Activated CD8-positive, alpha-beta T cell treated with anti-CD3 and anti-CD28 coated beads for 36 hours (primary cell): Measurements from ENCODE around the gene DLX1. TPM values are rescaled to one million over a fixed set of nuclear protein-coding genes. Genes with fewer than 3 reads are reported as not detected.

Experiments used
- ATAC-seq: fragments of 200-7000 bp; cut with Tn5 transposase; one replicate; pipeline ENCODE4 v1.10.0; 2021; ENCODE audit warnings: mild to moderate bottlenecking, moderate library complexity
- CTCF ChIA-PET: fragments of 350-600 bp; sonication (Branson Sonifier 250); formaldehyde crosslinking; loops from one replicate; lab custom pipeline; 2021; ENCODE audit warnings: antibody characterized with exemption; lab: Charles Lee
- POLR2A ChIA-PET: fragments of 350-600 bp; sonication (Branson Sonifier 250); formaldehyde crosslinking; loops from one replicate; lab custom pipeline; 2021; ENCODE audit warnings: antibody characterized with exemption; lab: Charles Lee
- DNase-seq: peaks from one replicate; pipeline ENCODE4 v3.0.0-alpha.2; 2020
- H3K27ac Mint-ChIP-seq: one replicate; pipeline ENCODE4 v1.8.0; 2021; ENCODE audit warnings: mild to moderate bottlenecking, mixed read lengths
- H3K27me3 Mint-ChIP-seq: one replicate; pipeline ENCODE4 v1.8.0; 2021; ENCODE audit warnings: mixed read lengths
- H3K36me3 Mint-ChIP-seq: one replicate; pipeline ENCODE4 v1.8.0; 2021; ENCODE audit warnings: low read depth, mixed read lengths
- H3K4me1 Mint-ChIP-seq: one replicate; pipeline ENCODE4 v1.8.0; 2021; ENCODE audit warnings: low read depth, mixed read lengths
- H3K4me3 Mint-ChIP-seq: one replicate; pipeline ENCODE4 v1.8.0; 2021; ENCODE audit warnings: mild to moderate bottlenecking, moderate library complexity, mixed read lengths
- H3K9me3 Mint-ChIP-seq: one replicate; pipeline ENCODE4 v1.8.0; 2021; ENCODE audit warnings: mixed read lengths
- intact Hi-C: fragments of 100-400 bp; cut with micrococcal nuclease; formaldehyde crosslinking; loops from one replicate; pipeline ENCODE4 v1.10.0; 2022
- total RNA-seq, 2 experiments: library from RNA; stranded (reverse); gene quantifications; one replicate each; pipeline ENCODE4 v1.2.3, GENCODE V29; 2021
- TF ChIP-seq, protein P1 (sequence below): fragments of 200-600 bp; IDR thresholded peaks from one replicate; pipeline ENCODE4 v1.8.0; 2022; ENCODE audit warnings: antibody characterized with exemption, mild to moderate bottlenecking

The DLX1 gene
- not detected for total RNA-seq

DNA sequence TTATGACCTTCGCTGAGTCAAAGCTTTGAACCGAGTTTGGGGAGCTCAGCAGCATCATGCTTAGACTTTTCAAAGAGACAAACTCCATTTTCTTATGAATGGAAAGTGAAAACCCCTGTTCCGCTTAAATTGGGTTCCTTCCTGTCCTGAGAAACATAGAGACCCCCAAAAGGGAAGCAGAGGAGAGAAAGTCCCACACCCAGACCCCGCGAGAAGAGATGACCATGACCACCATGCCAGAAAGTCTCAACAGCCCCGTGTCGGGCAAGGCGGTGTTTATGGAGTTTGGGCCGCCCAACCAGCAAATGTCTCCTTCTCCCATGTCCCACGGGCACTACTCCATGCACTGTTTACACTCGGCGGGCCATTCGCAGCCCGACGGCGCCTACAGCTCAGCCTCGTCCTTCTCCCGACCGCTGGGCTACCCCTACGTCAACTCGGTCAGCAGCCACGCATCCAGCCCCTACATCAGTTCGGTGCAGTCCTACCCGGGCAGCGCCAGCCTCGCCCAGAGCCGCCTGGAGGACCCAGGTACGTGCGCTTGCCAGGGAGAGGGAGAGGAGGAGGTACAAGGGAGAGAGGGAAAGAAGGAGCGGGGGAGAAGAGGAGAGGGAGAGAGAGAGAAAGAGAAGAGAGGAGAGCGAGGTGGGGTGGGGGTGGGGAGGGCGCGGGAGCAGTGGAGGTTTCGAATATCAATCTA, at the start of gene DLX1:
DLX1 (plus strand) TSS at position 48 of the 700 bp plus-strand sequence; CDS start at position 219, 171 bp downstream.
- Mint-ChIP-seq H3K27ac (peak within 1 kb of the TSS; percentile 25), H3K36me3 (peaks cover 3% of the 10 kb centered on the region), H3K27me3 (peaks cover 90% of the 10 kb centered on the region), H3K4me1 (peaks cover 46% of the 10 kb centered on the region), H3K9me3 (no peaks in the 10 kb centered on the region), H3K4me3 (peak within 1 kb of the TSS; percentile 75)
- POLR2A ChIA-PET = no interaction called here
- intact Hi-C loops = loop anchor here (2.0 kb wide), 1 partner anchor 17 kb away; the partner anchor contains the start of gene DLX2
- peak; percentile 2 for ATAC-seq
- CTCF ChIA-PET = interaction anchor here (0.6 to 4.5 kb wide), 8 partner anchors 9 to 28 kb away, joined by 3 to 43 read pairs (median 6); no protein-coding TSS in a partner anchor
- TF ChIP-seq, protein P1, sequence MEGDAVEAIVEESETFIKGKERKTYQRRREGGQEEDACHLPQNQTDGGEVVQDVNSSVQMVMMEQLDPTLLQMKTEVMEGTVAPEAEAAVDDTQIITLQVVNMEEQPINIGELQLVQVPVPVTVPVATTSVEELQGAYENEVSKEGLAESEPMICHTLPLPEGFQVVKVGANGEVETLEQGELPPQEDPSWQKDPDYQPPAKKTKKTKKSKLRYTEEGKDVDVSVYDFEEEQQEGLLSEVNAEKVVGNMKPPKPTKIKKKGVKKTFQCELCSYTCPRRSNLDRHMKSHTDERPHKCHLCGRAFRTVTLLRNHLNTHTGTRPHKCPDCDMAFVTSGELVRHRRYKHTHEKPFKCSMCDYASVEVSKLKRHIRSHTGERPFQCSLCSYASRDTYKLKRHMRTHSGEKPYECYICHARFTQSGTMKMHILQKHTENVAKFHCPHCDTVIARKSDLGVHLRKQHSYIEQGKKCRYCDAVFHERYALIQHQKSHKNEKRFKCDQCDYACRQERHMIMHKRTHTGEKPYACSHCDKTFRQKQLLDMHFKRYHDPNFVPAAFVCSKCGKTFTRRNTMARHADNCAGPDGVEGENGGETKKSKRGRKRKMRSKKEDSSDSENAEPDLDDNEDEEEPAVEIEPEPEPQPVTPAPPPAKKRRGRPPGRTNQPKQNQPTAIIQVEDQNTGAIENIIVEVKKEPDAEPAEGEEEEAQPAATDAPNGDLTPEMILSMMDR = no peak
- DNase-seq = no peak

DNA sequence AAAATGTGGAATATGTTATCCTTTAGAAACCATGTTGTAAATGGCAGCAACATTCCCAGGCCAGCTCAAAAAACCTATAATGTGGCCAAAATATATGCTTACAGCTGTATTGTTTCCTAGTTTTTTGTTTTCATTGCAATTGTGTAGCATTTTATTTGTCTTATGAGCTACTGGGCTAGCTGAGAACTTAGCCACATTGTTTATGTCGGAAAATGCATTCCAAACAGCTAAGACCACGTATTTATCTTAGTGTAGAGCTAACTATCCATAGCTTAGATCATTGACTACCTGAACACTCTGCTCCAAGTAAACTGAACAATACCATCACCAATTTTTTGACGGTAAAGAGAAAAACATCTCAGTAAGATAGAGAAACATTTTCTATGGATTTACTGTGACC, 47.2 kb upstream of the DLX1 start:
- ATAC-seq = no peak
- TF ChIP-seq, protein P1 = no peak
- Mint-ChIP-seq H3K9me3 (no peaks in the 10 kb centered on the region), H3K27ac (no peak overlapping the region), H3K4me1 (no peaks in the 10 kb centered on the region), H3K4me3 (no peak overlapping the region), H3K36me3 (no peaks in the 10 kb centered on the region), H3K27me3 (no peaks in the 10 kb centered on the region)
- ChIA-PET POLR2A (no interaction called here), CTCF (interaction anchor here (1.0 to 1.3 kb wide), 4 partner anchors 10 to 75 kb away, joined by 3 to 4 read pairs (median 3); no protein-coding TSS in a partner anchor)
- intact Hi-C loops = no loop called here
- no peak for DNase-seq

DNA sequence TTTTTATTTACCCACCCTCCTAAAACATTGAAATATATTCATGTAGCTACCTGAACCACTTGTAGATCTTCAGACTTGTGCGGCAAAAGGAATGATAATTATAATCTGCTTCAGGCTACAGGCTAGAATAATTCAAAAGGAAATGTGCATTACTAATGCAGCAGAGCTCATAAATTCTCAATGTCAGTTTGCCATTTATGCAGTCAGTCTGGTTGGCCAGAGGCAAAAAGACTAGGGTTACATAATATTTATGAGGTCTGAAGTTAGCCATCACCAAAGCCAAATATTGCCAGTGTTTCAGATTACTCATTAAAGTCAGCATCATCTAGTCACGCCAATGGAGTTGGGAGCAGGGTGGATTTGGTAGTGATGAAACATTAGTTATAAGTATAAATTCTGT, 46.7 kb upstream of the DLX1 start:
- Mint-ChIP-seq H3K27me3 (no peaks in the 10 kb centered on the region), H3K4me3 (no peak overlapping the region), H3K36me3 (no peaks in the 10 kb centered on the region), H3K4me1 (no peaks in the 10 kb centered on the region), H3K9me3 (no peaks in the 10 kb centered on the region), H3K27ac (no peak overlapping the region)
- intact Hi-C loops = no loop called here
- DNase-seq (no peak), ATAC-seq (no peak)
- POLR2A ChIA-PET = no interaction called here
- TF ChIP-seq, protein P1 = no peak
- CTCF ChIA-PET = interaction anchor here (1.2 to 1.3 kb wide), 2 partner anchors 10 to 75 kb away, joined by 3 to 4 read pairs; no protein-coding TSS in a partner anchor

DNA sequence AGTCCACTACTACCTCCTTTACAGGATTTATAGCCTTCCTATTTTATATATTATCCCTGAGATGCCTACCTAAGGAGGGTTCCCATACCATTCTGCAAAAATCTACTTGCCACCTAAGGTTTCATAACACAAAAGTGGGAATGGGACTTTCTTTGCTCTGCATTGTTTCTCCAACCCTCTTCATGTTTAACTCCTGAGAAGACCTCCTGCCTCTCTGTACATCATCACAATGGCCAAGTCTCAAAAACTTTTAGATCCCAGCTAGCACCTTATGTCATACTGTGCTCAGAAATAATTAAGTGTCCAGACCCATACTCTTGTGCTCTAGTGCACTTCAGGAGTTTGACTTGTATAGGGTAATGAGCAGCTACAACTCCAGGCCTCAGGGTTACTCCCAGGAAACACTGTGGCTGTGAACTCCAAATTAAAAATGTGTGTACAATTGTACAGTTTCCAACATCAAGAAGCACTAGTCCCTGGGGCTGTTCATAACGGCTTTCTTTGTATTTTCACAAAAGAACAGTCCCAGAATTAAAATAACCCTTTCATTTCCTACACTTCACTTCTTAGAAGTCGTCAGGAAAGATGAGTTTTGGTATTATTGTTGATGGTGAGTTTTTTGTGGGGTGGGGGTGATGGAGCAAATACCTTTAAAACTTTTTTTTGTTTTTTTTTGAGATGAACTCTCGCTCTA, 46.1 kb upstream of the DLX1 start:
- no peaks in the 10 kb centered on the region for H3K36me3 Mint-ChIP-seq
- DNase-seq = no peak
- POLR2A ChIA-PET = no interaction called here
- intact Hi-C loops = no loop called here
- no peak overlapping the region for H3K27ac Mint-ChIP-seq
- TF ChIP-seq, protein P1 = no peak
- H3K27me3 Mint-ChIP-seq = no peaks in the 10 kb centered on the region
- no peaks in the 10 kb centered on the region for H3K9me3 Mint-ChIP-seq
- no peak overlapping the region for H3K4me3 Mint-ChIP-seq
- CTCF ChIA-PET = no interaction called here
- H3K4me1 Mint-ChIP-seq = no peaks in the 10 kb centered on the region
- no peak for ATAC-seq

DNA sequence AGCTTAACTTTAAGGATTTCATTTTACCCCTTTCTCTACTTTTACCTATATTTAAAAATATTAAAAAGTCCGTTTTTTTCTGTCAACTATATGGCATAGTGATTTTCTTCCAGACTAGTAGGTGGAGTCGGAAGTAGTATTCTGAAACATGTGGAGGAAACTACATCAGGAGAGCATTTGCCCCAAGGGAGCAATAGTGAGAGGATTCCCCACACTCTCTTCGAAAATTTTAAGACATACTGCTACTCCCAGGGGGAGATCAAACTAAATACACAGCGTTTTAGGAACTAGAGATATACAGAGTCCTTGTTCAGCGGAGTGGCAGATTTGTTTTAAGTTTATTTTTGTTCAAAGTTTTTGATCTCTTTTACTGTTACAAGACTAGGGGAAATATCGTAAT, 45.0 kb upstream of the DLX1 start:
- POLR2A ChIA-PET = interaction anchor here (0.6 kb wide), 1 partner anchor 549 kb away, joined by 3 read pairs; no protein-coding TSS in a partner anchor
- CTCF ChIA-PET = no interaction called here
- no peak overlapping the region for H3K4me3 Mint-ChIP-seq
- TF ChIP-seq, protein P1 = no peak
- DNase-seq (no peak), ATAC-seq (no peak)
- no peaks in the 10 kb centered on the region for H3K36me3 Mint-ChIP-seq
- no peaks in the 10 kb centered on the region for H3K9me3 Mint-ChIP-seq
- H3K27ac Mint-ChIP-seq = no peak overlapping the region
- H3K27me3 Mint-ChIP-seq = no peaks in the 10 kb centered on the region
- intact Hi-C loops = no loop called here
- H3K4me1 Mint-ChIP-seq = no peaks in the 10 kb centered on the region
